Calu3 (cell line): Measurements from ENCODE around the gene HECTD1. TPM values are rescaled to one million over a fixed set of nuclear protein-coding genes. Genes with fewer than 3 reads are reported as not detected.

ENCODE experiments used
- BruUV-seq: library from RNA; stranded (reverse); fragments of 400-500 nt; replicated peaks from 2 replicates; lab custom pipeline; 2021; lab: Mats Ljungman, UMichigan
- CTCF ChIA-PET: fragments of 300-600 bp; sonication (Branson Sonifier 250); formaldehyde crosslinking; loops from one replicate; lab custom pipeline; 2022; ENCODE audit warnings: antibody characterized with exemption; lab: Charles Lee
- DNase-seq: peaks from one replicate; pipeline ENCODE4 v3.0.0; 2022
- H3K27ac Mint-ChIP-seq: one replicate; pipeline ENCODE4 v1.8.0; 2022; ENCODE audit warnings: mixed read lengths; ENCODE audit not compliant: unreplicated experiment
- H3K27me3 Mint-ChIP-seq: one replicate; pipeline ENCODE4 v1.8.0; 2022; ENCODE audit warnings: mixed read lengths; ENCODE audit not compliant: unreplicated experiment
- H3K36me3 Mint-ChIP-seq: one replicate; pipeline ENCODE4 v1.8.0; 2022; ENCODE audit warnings: mild to moderate bottlenecking, moderate library complexity, mixed read lengths; ENCODE audit not compliant: insufficient read depth, unreplicated experiment
- H3K4me1 Mint-ChIP-seq: one replicate; pipeline ENCODE4 v1.8.0; 2022; ENCODE audit warnings: mild to moderate bottlenecking, low read depth, mixed read lengths; ENCODE audit not compliant: unreplicated experiment
- H3K4me3 Mint-ChIP-seq: one replicate; pipeline ENCODE4 v1.8.0; 2022; ENCODE audit warnings: mild to moderate bottlenecking, low read depth, moderate library complexity, mixed read lengths; ENCODE audit not compliant: unreplicated experiment
- H3K9me3 Mint-ChIP-seq: one replicate; pipeline ENCODE4 v1.8.0; 2022; ENCODE audit warnings: low read depth, mixed read lengths; ENCODE audit not compliant: unreplicated experiment
- intact Hi-C: fragments of 100-400 bp; cut with micrococcal nuclease; formaldehyde crosslinking; loops from one replicate; pipeline ENCODE4 v1.10.0; 2022; ENCODE audit not compliant: unreplicated experiment
- total RNA-seq: library from RNA; stranded (reverse); gene quantifications from 2 replicates; pipeline ENCODE4 v1.2.3, GENCODE V29; 2022
- TF ChIP-seq, protein P1 (sequence below): fragments of 200-600 bp; IDR thresholded peaks from one replicate; pipeline ENCODE4 v1.8.0; 2022; ENCODE audit warnings: antibody characterized with exemption; ENCODE audit not compliant: unreplicated experiment

The HECTD1 gene
- total RNA-seq, 1 experiment from 2014 or later: 98.6 TPM

- Mint-ChIP-seq H3K27ac (no peak overlapping the region), H3K4me1 (no peaks in the 10 kb centered on the region), H3K4me3 (no peak overlapping the region), H3K9me3 (no peaks in the 10 kb centered on the region), H3K36me3 (no peaks in the 10 kb centered on the region), H3K27me3 (no peaks in the 10 kb centered on the region)
- CTCF ChIA-PET: no interaction called here
- no peak for DNase-seq
- BruUV-seq: no TSS peak
- intact Hi-C loops: no loop called here
- TF ChIP-seq, protein P1, sequence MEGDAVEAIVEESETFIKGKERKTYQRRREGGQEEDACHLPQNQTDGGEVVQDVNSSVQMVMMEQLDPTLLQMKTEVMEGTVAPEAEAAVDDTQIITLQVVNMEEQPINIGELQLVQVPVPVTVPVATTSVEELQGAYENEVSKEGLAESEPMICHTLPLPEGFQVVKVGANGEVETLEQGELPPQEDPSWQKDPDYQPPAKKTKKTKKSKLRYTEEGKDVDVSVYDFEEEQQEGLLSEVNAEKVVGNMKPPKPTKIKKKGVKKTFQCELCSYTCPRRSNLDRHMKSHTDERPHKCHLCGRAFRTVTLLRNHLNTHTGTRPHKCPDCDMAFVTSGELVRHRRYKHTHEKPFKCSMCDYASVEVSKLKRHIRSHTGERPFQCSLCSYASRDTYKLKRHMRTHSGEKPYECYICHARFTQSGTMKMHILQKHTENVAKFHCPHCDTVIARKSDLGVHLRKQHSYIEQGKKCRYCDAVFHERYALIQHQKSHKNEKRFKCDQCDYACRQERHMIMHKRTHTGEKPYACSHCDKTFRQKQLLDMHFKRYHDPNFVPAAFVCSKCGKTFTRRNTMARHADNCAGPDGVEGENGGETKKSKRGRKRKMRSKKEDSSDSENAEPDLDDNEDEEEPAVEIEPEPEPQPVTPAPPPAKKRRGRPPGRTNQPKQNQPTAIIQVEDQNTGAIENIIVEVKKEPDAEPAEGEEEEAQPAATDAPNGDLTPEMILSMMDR: no peak
Measured at GRCh38 chr14:31084385-31084784, 123.2 kb downstream of the HECTD1 start.

- TF ChIP-seq, protein P1: no peak
- H3K27me3 Mint-ChIP-seq: no peaks in the 10 kb centered on the region
- no peaks in the 10 kb centered on the region for H3K9me3 Mint-ChIP-seq
- no peaks in the 10 kb centered on the region for H3K4me1 Mint-ChIP-seq
- BruUV-seq: no TSS peak
- no peak for DNase-seq
- H3K27ac Mint-ChIP-seq: no peak overlapping the region
- intact Hi-C loops: loop anchor here (2.0 kb wide), 2 partner anchors 23 to 57 kb away; partner anchors contain the start of gene STRN3
- no peak overlapping the region for H3K4me3 Mint-ChIP-seq
- CTCF ChIA-PET: interaction anchor here (0.7 kb wide), 1 partner anchor 449 kb away, joined by 7 read pairs; no protein-coding TSS in a partner anchor
- no peaks in the 10 kb centered on the region for H3K36me3 Mint-ChIP-seq
Measured at GRCh38 chr14:31083781-31084180, 123.8 kb downstream of the HECTD1 start.

DNA sequence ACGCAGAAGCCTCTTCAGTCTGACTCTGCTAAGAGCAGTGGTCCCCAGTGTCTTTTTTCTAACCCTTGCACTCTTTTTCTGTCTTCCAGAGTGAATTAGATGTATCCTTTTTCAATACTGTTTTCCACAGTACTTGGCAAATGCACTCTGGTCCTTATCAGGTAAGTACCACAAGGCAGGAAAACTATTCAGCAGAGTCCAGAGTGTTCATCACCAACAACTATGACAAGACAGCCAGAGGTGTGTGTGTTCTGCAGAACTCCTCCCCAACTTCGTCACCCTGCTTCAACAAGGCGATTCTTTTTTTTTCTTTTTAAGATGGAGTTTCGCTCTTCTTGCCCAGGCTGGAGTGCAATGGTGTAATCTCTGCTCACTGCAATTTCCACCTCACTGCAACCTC is 127.1 kb downstream of the HECTD1 start:
- BruUV-seq: no TSS peak
- no peaks in the 10 kb centered on the region for H3K36me3 Mint-ChIP-seq
- intact Hi-C loops: no loop called here
- H3K27ac Mint-ChIP-seq: no peak overlapping the region
- no peaks in the 10 kb centered on the region for H3K9me3 Mint-ChIP-seq
- no peak overlapping the region for H3K4me3 Mint-ChIP-seq
- TF ChIP-seq, protein P1: no peak
- CTCF ChIA-PET: no interaction called here
- no peaks in the 10 kb centered on the region for H3K27me3 Mint-ChIP-seq
- no peak for DNase-seq
- H3K4me1 Mint-ChIP-seq: no peaks in the 10 kb centered on the region

- CTCF ChIA-PET: no interaction called here
- BruUV-seq: no TSS peak
- Mint-ChIP-seq H3K27ac (no peak overlapping the region), H3K4me3 (no peak overlapping the region), H3K27me3 (no peaks in the 10 kb centered on the region), H3K9me3 (peaks cover 3% of the 10 kb centered on the region), H3K4me1 (no peaks in the 10 kb centered on the region), H3K36me3 (no peaks in the 10 kb centered on the region)
- TF ChIP-seq, protein P1: no peak
- intact Hi-C loops: no loop called here
- no peak for DNase-seq
Measured at GRCh38 chr14:31080056-31080455, 127.5 kb downstream of the HECTD1 start.
